ENCODE measurements around the gene APBB1.

APBB1 gene

GRCh38 chr11:6390718-6391469 is 28.0 kb downstream of the APBB1 start:
- DNase-seq: no peak

- peak; percentile 86 for DNase-seq
Measured at GRCh38 chr11:6389905-6390717, 28.8 kb downstream of the APBB1 start, which contains the start of gene SMPD1. Gene SMPD1 (plus strand): TSS chr11:6390474. CDS start chr11:6390599, 125 bp downstream.

DNA sequence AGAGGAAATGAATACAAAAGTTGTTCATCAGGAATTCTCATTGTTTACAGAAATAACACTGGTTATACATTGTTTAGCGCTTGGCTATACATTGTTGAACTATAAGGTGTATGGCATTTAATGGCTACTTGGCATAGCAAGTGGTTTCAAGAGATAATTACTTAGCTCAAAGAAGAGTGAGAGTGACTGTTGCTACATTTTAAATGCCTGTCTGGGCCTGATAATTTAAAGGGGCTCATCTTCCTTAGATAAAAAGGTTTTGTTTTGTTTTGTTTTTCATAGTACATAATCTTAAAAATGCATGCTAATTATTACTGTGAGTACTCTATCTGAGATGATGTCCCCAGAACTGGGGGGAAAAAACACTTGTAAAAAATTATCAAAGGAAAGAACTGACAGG is 30.1 kb downstream of the APBB1 start:
- no peak for DNase-seq

- no peak for DNase-seq
Measured at GRCh38 chr11:6387811-6388599, 30.9 kb downstream of the APBB1 start.

GRCh38 chr11:6385046-6385777 is 33.7 kb downstream of the APBB1 start:
- no peak for DNase-seq

DNA sequence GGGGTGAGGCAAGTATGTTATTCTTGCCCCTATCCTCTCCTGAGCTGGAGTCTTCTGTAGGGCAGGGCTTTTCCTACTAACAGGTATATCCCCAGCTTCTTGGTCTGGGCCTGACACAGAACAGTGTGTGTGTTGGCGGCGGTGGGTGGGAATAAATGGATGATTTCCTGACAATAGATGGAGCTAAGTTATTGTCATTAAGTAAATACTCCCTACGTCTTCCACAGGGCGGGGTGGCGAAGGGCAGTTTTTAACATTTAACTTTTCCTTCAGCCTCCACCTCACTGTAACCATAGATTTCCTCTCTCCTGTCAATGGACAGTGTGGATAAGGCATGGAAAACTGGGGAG is 40.3 kb downstream of the APBB1 start:
- DNase-seq: no peak

GRCh38 chr11:6377902-6378639 is 40.8 kb downstream of the APBB1 start:
- no peak for DNase-seq

GRCh38 chr11:6371825-6372224 is 47.1 kb downstream of the APBB1 start:
- no peak for DNase-seq

- no peak for DNase-seq
Measured at GRCh38 chr11:6365659-6366058, 53.2 kb downstream of the APBB1 start.

DNA sequence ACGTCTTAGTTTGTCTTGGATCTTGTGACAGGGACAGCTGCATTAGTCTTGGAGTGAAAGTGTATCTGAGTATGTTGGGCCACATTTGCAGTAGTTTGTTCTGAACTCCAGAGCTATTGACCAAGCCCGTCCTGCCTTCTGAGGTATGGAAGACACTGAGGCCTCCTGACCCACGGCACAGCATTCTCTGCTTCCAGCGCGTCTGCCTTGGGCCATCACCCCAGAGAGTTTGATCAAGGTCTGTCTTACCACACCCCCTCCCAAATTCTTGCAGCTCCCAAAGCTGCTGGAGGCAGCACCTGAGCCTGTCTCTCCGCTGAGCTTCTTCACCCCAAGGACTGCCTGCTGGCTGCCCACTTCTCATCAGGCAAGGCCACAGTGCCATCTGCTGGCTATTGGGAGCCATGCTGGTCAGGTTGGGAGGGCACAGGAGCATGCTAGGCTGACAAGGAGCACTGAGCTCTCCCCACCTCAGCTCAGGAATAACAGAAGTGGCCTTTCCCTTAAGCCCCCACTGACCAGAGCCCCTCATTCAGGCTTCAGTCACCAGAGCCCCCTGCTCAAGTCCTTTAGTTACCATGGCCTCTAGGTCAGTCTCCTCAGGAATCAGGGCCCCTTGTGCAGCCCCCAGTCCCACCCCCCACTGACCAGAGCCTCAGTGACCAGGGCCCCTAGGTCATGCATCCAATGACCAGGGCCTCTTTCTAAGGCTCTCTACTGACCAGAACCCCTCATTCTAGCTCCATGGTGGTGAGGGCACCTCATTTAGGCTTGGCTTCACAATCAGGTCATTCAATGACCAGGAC is 55.8 kb downstream of the APBB1 start:
- peak; percentile 67 for DNase-seq

DNA sequence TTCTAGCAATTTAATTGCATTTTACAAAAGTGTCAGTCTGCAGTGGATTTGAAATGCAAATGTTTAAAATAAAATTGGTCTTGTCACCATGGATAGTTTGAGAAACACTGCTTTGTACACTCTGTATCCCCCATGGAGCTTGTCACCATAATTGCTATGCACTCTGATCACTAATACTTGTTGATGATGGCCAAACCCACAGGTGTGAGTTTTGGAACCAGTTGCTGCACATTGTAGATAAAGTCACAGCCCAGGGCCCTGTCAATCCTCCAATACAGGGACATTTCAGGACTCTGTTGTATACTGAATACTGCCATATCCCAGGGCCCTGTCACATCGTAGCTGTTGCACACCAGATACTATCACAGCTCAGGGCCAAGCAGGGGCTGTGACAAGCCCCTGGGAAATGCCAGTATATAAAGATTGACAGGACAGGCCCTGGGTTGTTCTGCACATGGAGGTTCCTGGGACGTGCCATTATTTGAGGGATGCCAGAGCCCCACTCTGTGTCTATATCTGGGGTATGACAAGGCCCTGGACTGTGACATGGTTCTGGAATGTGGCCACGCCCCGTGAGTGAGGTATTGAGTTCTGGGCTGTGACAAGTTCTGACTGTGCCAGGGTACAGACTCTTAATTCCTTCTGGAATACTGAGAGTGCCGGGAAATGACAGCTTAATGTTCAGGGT is 56.6 kb downstream of the APBB1 start:
- no peak for DNase-seq

DNA sequence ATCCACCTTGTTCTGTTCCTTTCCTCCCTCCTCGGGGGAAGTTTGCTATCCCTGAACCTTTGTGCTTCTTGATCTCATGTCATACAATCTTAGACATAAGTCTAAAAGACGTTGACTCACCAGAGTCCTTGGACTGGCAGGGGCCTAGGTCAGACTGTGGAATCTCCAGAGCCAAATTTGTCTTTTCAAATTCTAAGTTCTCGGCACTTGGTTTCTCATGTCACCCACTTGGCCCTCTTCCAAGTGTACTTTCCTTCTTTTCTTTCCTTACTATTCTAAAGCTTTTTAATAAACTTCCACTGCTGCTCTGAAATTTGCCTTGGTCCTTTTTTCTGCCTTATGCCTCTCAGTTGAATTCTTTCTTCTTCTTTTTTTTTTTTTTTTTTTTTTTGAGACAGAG is 58.7 kb downstream of the APBB1 start:
- DNase-seq: no peak

GRCh38 chr11:6357222-6357621 is 61.7 kb downstream of the APBB1 start:
- no peak for DNase-seq

GRCh38 chr11:6356503-6357055 is 62.3 kb downstream of the APBB1 start:
- no peak for DNase-seq

DNA sequence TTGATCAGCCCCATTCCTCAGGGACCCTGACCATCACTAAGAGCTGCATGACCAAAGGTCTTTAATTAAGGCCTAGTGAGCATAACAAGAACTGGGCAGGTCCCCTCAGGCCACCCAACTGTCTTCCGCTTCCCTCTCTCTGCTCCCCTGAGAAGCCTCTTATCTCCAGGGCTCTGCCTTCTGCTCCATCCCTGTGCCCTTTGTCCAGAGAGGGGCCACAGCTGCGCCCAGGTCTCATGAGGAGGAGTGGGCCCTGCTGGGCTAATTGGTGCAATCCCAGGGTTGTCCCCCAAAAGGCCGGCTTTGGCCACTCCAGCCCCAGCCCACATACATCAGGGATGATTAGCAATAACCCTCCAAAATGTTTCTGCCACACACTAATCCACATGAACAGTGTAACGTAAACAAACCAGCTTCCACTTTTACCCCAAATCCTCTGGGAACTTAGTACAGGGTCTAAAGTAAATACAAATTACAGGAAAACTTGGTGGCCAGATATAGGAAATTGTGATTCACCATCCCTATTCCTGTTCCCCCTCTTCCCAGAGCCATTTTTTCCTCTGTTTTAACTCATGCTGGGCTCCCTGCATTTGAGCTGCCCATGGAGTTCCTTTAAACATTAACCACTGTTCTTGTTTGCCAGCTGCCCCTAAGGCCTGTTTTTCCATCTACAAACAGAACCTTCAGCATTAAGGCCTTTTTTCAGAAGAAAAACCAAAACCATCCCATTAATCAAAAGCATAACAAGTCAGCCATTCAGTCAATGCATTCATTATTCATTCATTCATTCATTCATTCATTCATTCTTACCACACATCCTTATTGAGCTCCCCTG is 64.0 kb downstream of the APBB1 start:
- no peak for DNase-seq

DNA sequence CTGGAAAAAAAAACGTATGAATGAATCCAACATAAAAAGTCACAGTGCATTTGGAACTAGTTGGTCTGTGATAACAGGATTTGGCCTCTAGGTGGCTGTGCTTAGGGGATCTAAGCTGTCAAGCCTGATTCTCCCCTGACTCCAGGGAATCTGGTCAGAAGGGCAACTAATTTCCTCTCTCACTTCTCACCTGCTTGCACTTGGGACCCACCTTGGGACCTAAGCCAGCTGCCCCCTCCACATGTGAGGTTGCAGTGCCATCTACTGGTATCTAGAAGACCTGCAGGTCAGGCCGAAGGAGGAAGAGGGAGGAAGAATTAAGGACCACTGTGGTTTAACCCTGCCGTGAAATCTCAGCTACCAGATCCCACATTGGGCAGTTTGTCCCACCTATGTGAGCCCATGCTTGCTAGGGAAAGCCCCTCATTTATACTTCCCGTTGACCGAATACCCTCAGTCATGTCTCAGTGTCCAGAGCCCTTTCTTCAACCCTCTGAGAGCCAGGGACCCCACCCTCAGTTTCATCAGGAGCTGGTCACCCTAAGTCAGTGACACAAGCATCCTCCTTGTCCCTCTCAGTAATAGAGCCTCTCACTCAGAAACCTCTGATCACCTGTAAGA is 65.4 kb downstream of the APBB1 start:
- DNase-seq: peak; percentile 93

GRCh38 chr11:6351782-6352382 is 67.0 kb downstream of the APBB1 start:
- no peak for DNase-seq

- no peak for DNase-seq
Measured at GRCh38 chr11:6350486-6350885, 68.4 kb downstream of the APBB1 start.
